PC-9 (cell line): ENCODE results near the gene PDE11A. TPM values are rescaled to one million over a fixed set of nuclear protein-coding genes. Genes with fewer than 3 reads are reported as not detected.

Experiments used
- BruUV-seq: library from RNA; stranded (reverse); fragments of 400-500 nt; replicated peaks from 2 replicates; lab custom pipeline; 2021; lab: Mats Ljungman, UMichigan
- CTCF ChIA-PET: fragments of 300-600 bp; sonication (Branson Sonifier 250); formaldehyde crosslinking; loops from one replicate; lab custom pipeline; 2022; ENCODE audit warnings: antibody characterized with exemption; lab: Charles Lee
- POLR2A ChIA-PET: fragments of 300-600 bp; sonication (Branson Sonifier 250); formaldehyde crosslinking; loops from one replicate; lab custom pipeline; 2022; ENCODE audit warnings: antibody characterized with exemption; ENCODE audit not compliant: unreplicated experiment; lab: Charles Lee
- DNase-seq, 2 experiments: peaks; one replicate each; pipeline versions ENCODE4 v3.0.0 to v3.0.0-alpha.2; 2015 to 2022; ENCODE audit warnings: mixed read lengths in 1 of 2
- H2AFZ ChIP-seq: fragments of 200-600 bp; sonication (generic); 2 replicates; pipeline ENCODE4 v1.8.1; 2017; ENCODE audit warnings: antibody characterized with exemption
- H3F3A ChIP-seq: fragments of 200-600 bp; sonication (generic); 2 replicates; pipeline ENCODE4 v1.8.1; 2017; ENCODE audit warnings: antibody characterized with exemption, mild to moderate bottlenecking, low read depth; ENCODE audit not compliant: insufficient read depth
- H3K27ac ChIP-seq: fragments of 200-600 bp; sonication (generic); 2 replicates; pipeline ENCODE4 v1.6.1; 2016; ENCODE audit warnings: mixed run types
- H3K27me3 ChIP-seq: fragments of 200-600 bp; sonication (generic); 2 replicates; pipeline ENCODE4 v1.6.1; 2016; ENCODE audit warnings: low read depth, mixed run types; ENCODE audit not compliant: insufficient read depth
- H3K36me3 ChIP-seq: fragments of 200-600 bp; sonication (generic); 2 replicates; pipeline ENCODE4 v1.6.1; 2016; ENCODE audit warnings: low read depth, mixed run types
- H3K4me1 ChIP-seq: fragments of 200-600 bp; sonication (generic); replicated peaks from 2 replicates; pipeline ENCODE4 v1.6.1; 2016; ENCODE audit warnings: mixed run types; ENCODE audit not compliant: insufficient read depth
- H3K4me2 ChIP-seq: fragments of 200-600 bp; sonication (generic); 2 replicates; pipeline ENCODE4 v1.6.1; 2017; ENCODE audit warnings: mixed run types
- H3K4me3 ChIP-seq: fragments of 200-600 bp; sonication (generic); 2 replicates; pipeline ENCODE4 v1.6.1; 2016; ENCODE audit warnings: mixed run types
- H3K79me2 ChIP-seq: fragments of 200-600 bp; sonication (generic); 2 replicates; pipeline ENCODE4 v1.6.1; 2017; ENCODE audit warnings: low read depth, mixed run types
- H3K9me2 ChIP-seq: fragments of 200-600 bp; sonication (generic); 2 replicates; pipeline ENCODE4 v1.8.1; 2017; ENCODE audit warnings: mild to moderate bottlenecking; ENCODE audit not compliant: insufficient read depth
- H3K9me3 ChIP-seq: fragments of 200-600 bp; sonication (generic); 2 replicates; pipeline ENCODE4 v1.8.1; 2016; ENCODE audit warnings: low read depth; ENCODE audit not compliant: insufficient read depth
- H4K20me1 ChIP-seq: fragments of 200-600 bp; sonication (generic); 2 replicates; pipeline ENCODE4 v1.8.1; 2017; ENCODE audit not compliant: insufficient read depth
- CTCF ChIP-seq: fragments of 200-600 bp; sonication (generic); conservative IDR thresholded peaks from 2 replicates; pipeline ENCODE4 v1.6.1; 2017; ENCODE audit warnings: mixed run types, antibody characterized with exemption, mild to moderate bottlenecking, moderate library complexity
- EZH2 ChIP-seq: fragments of 200-600 bp; sonication (generic); IDR thresholded peaks from 2 replicates; pipeline ENCODE4 v1.8.0; 2017; ENCODE audit warnings: antibody characterized with exemption, low read depth
- intact Hi-C: fragments of 100-400 bp; cut with micrococcal nuclease; formaldehyde crosslinking; loops from one replicate; pipeline ENCODE4 v1.10.0; 2022; ENCODE audit not compliant: unreplicated experiment
- total RNA-seq: library from RNA; stranded (reverse); gene quantifications from 2 replicates; pipeline ENCODE4 v1.2.3, GENCODE V29; 2021

The PDE11A gene
- total RNA-seq, 1 experiment from 2014 or later: 1.4 TPM

- no peaks in the 10 kb centered on the region for H3F3A ChIP-seq
- no TSS peak for BruUV-seq
- no peaks in the 10 kb centered on the region for H4K20me1 ChIP-seq
- no peaks in the 10 kb centered on the region for H3K27me3 ChIP-seq
- no peak overlapping the region for H3K4me2 ChIP-seq
- H3K36me3 ChIP-seq: no peaks in the 10 kb centered on the region
- TF ChIP-seq CTCF (no peak), EZH2 (no peak)
- intact Hi-C loops: no loop called here
- no peaks in the 10 kb centered on the region for H3K79me2 ChIP-seq
- ChIA-PET CTCF (no interaction called here), POLR2A (no interaction called here)
- no peak overlapping the region for H3K27ac ChIP-seq
- H3K9me2 ChIP-seq: no peaks in the 10 kb centered on the region
- no peak for DNase-seq
- no peak overlapping the region for H2AFZ ChIP-seq
- H3K4me1 ChIP-seq: no peaks in the 10 kb centered on the region
- H3K9me3 ChIP-seq: no peaks in the 10 kb centered on the region
- no peak overlapping the region for H3K4me3 ChIP-seq
Measured at GRCh38 chr2:177817300-177817699, 255.3 kb downstream of the PDE11A start.

- Histone ChIP-seq H3K27me3 (no peaks in the 10 kb centered on the region), H3K4me3 (no peak overlapping the region), H4K20me1 (no peaks in the 10 kb centered on the region), H3K79me2 (no peaks in the 10 kb centered on the region), H2AFZ (no peak overlapping the region), H3K36me3 (no peaks in the 10 kb centered on the region), H3K27ac (no peak overlapping the region), H3K4me2 (no peak overlapping the region), H3K9me2 (no peaks in the 10 kb centered on the region), H3F3A (no peaks in the 10 kb centered on the region), H3K9me3 (no peaks in the 10 kb centered on the region), H3K4me1 (no peaks in the 10 kb centered on the region)
- intact Hi-C loops: no loop called here
- no TSS peak for BruUV-seq
- DNase-seq: no peak
- ChIA-PET POLR2A (no interaction called here), CTCF (no interaction called here)
- TF ChIP-seq EZH2: no peak
Measured at GRCh38 chr2:177816766-177817165, 255.8 kb downstream of the PDE11A start.

GRCh38 chr2:177812713-177813396, 259.7 kb downstream of the PDE11A start:
- Histone ChIP-seq H3K9me3 (no peaks in the 10 kb centered on the region), H3K27ac (no peak overlapping the region), H3K9me2 (no peaks in the 10 kb centered on the region), H4K20me1 (no peaks in the 10 kb centered on the region), H2AFZ (no peak overlapping the region), H3K4me3 (no peak overlapping the region), H3K4me1 (no peaks in the 10 kb centered on the region), H3F3A (no peaks in the 10 kb centered on the region), H3K79me2 (no peaks in the 10 kb centered on the region), H3K27me3 (no peaks in the 10 kb centered on the region), H3K36me3 (no peaks in the 10 kb centered on the region), H3K4me2 (no peak overlapping the region)
- DNase-seq: no peak
- ChIA-PET POLR2A (no interaction called here), CTCF (interaction anchor here (0.6 to 0.7 kb wide), 2 partner anchors 919 to 994 kb away, joined by 3 to 8 read pairs; no protein-coding TSS in a partner anchor)
- BruUV-seq: no TSS peak
- intact Hi-C loops: no loop called here
- TF ChIP-seq CTCF (peak; percentile 26; the same call in 1 of the 2 replicates), EZH2 (no peak)
